T follicular helper cell (primary cell): ENCODE results near the gene TIGD2.

Experiments
- DNase-seq: peaks from one replicate; pipeline ENCODE4 v3.0.0-alpha.2; 2020; ENCODE audit warnings: low read depth

TIGD2 gene

GRCh38 chr4:89162496-89162895 lies 51.2 kb downstream of the TIGD2 start:
- no peak for DNase-seq

DNA sequence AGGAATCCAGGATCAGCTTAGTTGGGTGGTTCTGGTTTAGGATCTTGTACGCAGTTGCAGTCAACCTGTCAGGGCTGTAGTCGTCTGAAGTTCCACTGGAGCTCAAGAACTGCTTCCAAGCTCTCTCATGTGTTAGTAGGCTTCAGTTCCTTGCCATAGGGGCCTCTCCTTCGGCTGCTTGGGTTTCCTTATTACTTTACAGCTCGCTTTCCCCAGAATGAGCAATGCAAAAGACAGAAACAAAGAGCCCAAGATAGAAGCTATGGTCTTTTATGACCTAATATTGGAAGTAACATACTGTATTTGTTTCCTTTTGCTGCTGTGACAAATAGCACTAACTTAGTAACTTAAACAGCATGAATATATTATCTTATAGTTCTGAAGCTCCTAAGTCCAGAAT lies 51.7 kb downstream of the TIGD2 start:
- no peak for DNase-seq

GRCh38 chr4:89164400-89164799 lies 53.1 kb downstream of the TIGD2 start:
- DNase-seq: no peak
